Natural killer cell (primary cell): ENCODE results near the gene PALLD. TPM values are rescaled to one million over a fixed set of nuclear protein-coding genes. Genes with fewer than 3 reads are reported as not detected.
A peak's percentile ranks its signal among the peaks of the same experiment; 100 is the strongest.

Source experiments
- ATAC-seq, 3 donors: fragments of 150-1000 bp in 2 of 3; fragments of 200-7000 bp in 1 of 3; cut with Tn5 transposase; 1 replicate in 1 of 3; 2 replicates in 2 of 3; pipeline ENCODE4 v1.10.0; 2021; ENCODE audit warnings: mild to moderate bottlenecking in 2 of 3, moderate library complexity in 2 of 3
- DNase-seq, 2 donors: peaks; one replicate each; pipeline versions ENCODE4 v3.0.0 to v3.0.0-alpha.2; 2013 to 2021; ENCODE audit warnings: mixed read lengths in 1 of 2
- H3K27ac ChIP-seq: one replicate; pipeline ENCODE4 v1.5.1; 2013; ENCODE audit warnings: mild to moderate bottlenecking, low read length
- H3K27me3 ChIP-seq: one replicate; pipeline ENCODE4 v1.6.1; 2013; ENCODE audit warnings: low read length; ENCODE audit not compliant: control insufficient read depth, insufficient read depth
- H3K36me3 ChIP-seq: one replicate; pipeline ENCODE4 v1.6.1; 2013; ENCODE audit warnings: low read length; ENCODE audit not compliant: control insufficient read depth, insufficient read depth
- H3K4me1 ChIP-seq: one replicate; pipeline ENCODE4 v1.6.1; 2013; ENCODE audit warnings: low read length; ENCODE audit not compliant: control insufficient read depth, insufficient read depth
- H3K4me3 ChIP-seq: one replicate; pipeline ENCODE4 v1.5.1; 2013; ENCODE audit warnings: low read length
- H3K9me3 ChIP-seq: one replicate; pipeline ENCODE4 v1.6.1; 2013; ENCODE audit warnings: low read length; ENCODE audit not compliant: control insufficient read depth, insufficient read depth
- H3K27ac Mint-ChIP-seq, 2 donors: one replicate each; pipeline ENCODE4 v1.8.0; 2022; ENCODE audit warnings: mild to moderate bottlenecking in 2 of 2, mixed read lengths in 2 of 2, moderate library complexity in 1 of 2
- H3K27me3 Mint-ChIP-seq, 2 donors: one replicate each; pipeline ENCODE4 v1.8.0; 2022; ENCODE audit warnings: low read depth in 2 of 2, mixed read lengths in 2 of 2
- H3K36me3 Mint-ChIP-seq: one replicate; pipeline ENCODE4 v1.8.0; 2022; ENCODE audit warnings: mixed read lengths
- H3K4me1 Mint-ChIP-seq, 2 donors: one replicate each; pipeline ENCODE4 v1.8.0; 2022; ENCODE audit warnings: mixed read lengths in 2 of 2
- H3K4me3 Mint-ChIP-seq: one replicate; pipeline ENCODE4 v1.8.0; 2022; ENCODE audit warnings: mild to moderate bottlenecking, moderate library complexity, mixed read lengths
- H3K9me3 Mint-ChIP-seq, 2 donors: one replicate each; pipeline ENCODE4 v1.8.0; 2022; ENCODE audit warnings: mixed read lengths in 2 of 2
- WGBS: methylation state at CpG from one replicate; pipeline ENCODE4 v1.1.7; 2013; ENCODE audit warnings: missing lambda C conversion rate; ENCODE audit not compliant: insufficient coverage; 5-methylcytosine and 5-hydroxymethylcytosine counted together
- intact Hi-C: fragments of 100-400 bp; cut with micrococcal nuclease; formaldehyde crosslinking; loops from one replicate; pipeline ENCODE4 v1.14.2; 2022
- total RNA-seq, 4 donors: library from RNA; stranded (reverse); fragments of 120-200 nt in 1 of 4; gene quantifications; one replicate each; pipeline versions ENCODE4 v1.2.3 to v1.2.4, GENCODE V29; 2013 to 2022
- TF ChIP-seq, protein P1 (sequence below): fragments of 200-600 bp; IDR thresholded peaks from one replicate; pipeline ENCODE4 v1.8.0; 2022; ENCODE audit warnings: antibody characterized with exemption

PALLD gene
- total RNA-seq, 3 donors from 2014 or later (not counting 1 experiment from before 2014, with no cell fraction given): 15.1 to 25.4 (median 22.8) TPM

GRCh38 chr4:168615294-168616065 is 118.6 kb downstream of the PALLD start:
- Mint-ChIP-seq H3K4me1 (no peaks in the 10 kb centered on the region), H3K27me3 (peaks cover 3 to 15% of the 10 kb centered on the region in 2 donors), H3K36me3 (no peaks in the 10 kb centered on the region), H3K4me3 (no peak overlapping the region), H3K9me3 (no peaks in the 10 kb centered on the region), H3K27ac (no peak overlapping the region)
- no peaks in the 10 kb centered on the region for H3K36me3 ChIP-seq
- H3K9me3 ChIP-seq: no peaks in the 10 kb centered on the region
- TF ChIP-seq, protein P1, sequence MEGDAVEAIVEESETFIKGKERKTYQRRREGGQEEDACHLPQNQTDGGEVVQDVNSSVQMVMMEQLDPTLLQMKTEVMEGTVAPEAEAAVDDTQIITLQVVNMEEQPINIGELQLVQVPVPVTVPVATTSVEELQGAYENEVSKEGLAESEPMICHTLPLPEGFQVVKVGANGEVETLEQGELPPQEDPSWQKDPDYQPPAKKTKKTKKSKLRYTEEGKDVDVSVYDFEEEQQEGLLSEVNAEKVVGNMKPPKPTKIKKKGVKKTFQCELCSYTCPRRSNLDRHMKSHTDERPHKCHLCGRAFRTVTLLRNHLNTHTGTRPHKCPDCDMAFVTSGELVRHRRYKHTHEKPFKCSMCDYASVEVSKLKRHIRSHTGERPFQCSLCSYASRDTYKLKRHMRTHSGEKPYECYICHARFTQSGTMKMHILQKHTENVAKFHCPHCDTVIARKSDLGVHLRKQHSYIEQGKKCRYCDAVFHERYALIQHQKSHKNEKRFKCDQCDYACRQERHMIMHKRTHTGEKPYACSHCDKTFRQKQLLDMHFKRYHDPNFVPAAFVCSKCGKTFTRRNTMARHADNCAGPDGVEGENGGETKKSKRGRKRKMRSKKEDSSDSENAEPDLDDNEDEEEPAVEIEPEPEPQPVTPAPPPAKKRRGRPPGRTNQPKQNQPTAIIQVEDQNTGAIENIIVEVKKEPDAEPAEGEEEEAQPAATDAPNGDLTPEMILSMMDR: no peak
- H3K4me3 ChIP-seq: no peak overlapping the region
- intact Hi-C loops: no loop called here
- no peaks in the 10 kb centered on the region for H3K27me3 ChIP-seq
- no peak overlapping the region for H3K27ac ChIP-seq
- no peak for ATAC-seq
- no peaks in the 10 kb centered on the region for H3K4me1 ChIP-seq
- no peak for DNase-seq
- WGBS: 89% methylated on average over 5 of the region's 5 CpGs

GRCh38 chr4:168618577-168619265 is 121.9 kb downstream of the PALLD start:
- TF ChIP-seq, protein P1: no peak
- no peak overlapping the region for H3K4me3 ChIP-seq
- no peak overlapping the region for H3K27ac Mint-ChIP-seq
- no peak overlapping the region for H3K4me3 Mint-ChIP-seq
- H3K27me3 ChIP-seq: no peaks in the 10 kb centered on the region
- H3K4me1 ChIP-seq: no peaks in the 10 kb centered on the region
- intact Hi-C loops: no loop called here
- H3K27me3 Mint-ChIP-seq: peaks cover 22 to 31% of the 10 kb centered on the region in 2 donors
- DNase-seq: no peak
- no peaks in the 10 kb centered on the region for H3K9me3 ChIP-seq
- no peaks in the 10 kb centered on the region for H3K36me3 ChIP-seq
- H3K27ac ChIP-seq: no peak overlapping the region
- H3K4me1 Mint-ChIP-seq: no peaks in the 10 kb centered on the region
- H3K36me3 Mint-ChIP-seq: no peaks in the 10 kb centered on the region
- H3K9me3 Mint-ChIP-seq: no peaks in the 10 kb centered on the region
- ATAC-seq: no peak
- 96% methylated on average over 8 of the region's 8 CpGs for WGBS

DNA sequence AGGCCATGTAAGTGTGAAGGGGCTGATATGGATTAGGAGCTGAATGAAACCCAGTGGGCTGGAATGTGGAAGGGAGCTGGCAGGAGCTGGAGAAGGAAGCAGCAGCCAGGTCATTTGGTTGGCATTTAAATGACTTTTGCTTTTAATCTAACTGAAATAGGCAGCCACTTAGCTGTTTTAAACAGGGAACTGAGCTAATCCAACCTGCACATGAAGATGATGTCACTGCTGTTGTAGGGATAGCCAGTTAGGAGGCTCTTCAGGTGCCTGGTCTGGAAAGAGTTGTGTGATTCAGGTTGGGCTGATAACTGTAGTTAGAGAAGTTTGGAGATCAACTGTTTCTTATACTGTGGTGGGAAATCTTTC is 122.4 kb downstream of the PALLD start:
- no peaks in the 10 kb centered on the region for H3K4me1 Mint-ChIP-seq
- H3K9me3 ChIP-seq: no peaks in the 10 kb centered on the region

More for the DNA sequence above, 122.4 kb downstream of the PALLD start:
- Mint-ChIP-seq H3K27me3 (peaks cover 22 to 36% of the 10 kb centered on the region in 2 donors), H3K36me3 (no peaks in the 10 kb centered on the region), H3K4me3 (no peak overlapping the region), H3K9me3 (no peaks in the 10 kb centered on the region), H3K27ac (no peak overlapping the region)
- H3K36me3 ChIP-seq: no peaks in the 10 kb centered on the region
- intact Hi-C loops: no loop called here
- no peaks in the 10 kb centered on the region for H3K27me3 ChIP-seq
- H3K4me3 ChIP-seq: no peak overlapping the region
- DNase-seq (no peak), ATAC-seq (peak in 1 of 3 donors; percentile 7)
- H3K27ac ChIP-seq: no peak overlapping the region
- H3K4me1 ChIP-seq: no peaks in the 10 kb centered on the region
- TF ChIP-seq, protein P1: no peak
